Measurements from ENCODE around the gene HEG1. TPM values are rescaled to one million over a fixed set of nuclear protein-coding genes. Genes with fewer than 3 reads are reported as not detected.

The HEG1 gene
- total and polyA plus RNA-seq, 2 of the 4 experiments (the other 2 are of a cell fraction), result 25.6 to 43.4 TPM

DNA sequence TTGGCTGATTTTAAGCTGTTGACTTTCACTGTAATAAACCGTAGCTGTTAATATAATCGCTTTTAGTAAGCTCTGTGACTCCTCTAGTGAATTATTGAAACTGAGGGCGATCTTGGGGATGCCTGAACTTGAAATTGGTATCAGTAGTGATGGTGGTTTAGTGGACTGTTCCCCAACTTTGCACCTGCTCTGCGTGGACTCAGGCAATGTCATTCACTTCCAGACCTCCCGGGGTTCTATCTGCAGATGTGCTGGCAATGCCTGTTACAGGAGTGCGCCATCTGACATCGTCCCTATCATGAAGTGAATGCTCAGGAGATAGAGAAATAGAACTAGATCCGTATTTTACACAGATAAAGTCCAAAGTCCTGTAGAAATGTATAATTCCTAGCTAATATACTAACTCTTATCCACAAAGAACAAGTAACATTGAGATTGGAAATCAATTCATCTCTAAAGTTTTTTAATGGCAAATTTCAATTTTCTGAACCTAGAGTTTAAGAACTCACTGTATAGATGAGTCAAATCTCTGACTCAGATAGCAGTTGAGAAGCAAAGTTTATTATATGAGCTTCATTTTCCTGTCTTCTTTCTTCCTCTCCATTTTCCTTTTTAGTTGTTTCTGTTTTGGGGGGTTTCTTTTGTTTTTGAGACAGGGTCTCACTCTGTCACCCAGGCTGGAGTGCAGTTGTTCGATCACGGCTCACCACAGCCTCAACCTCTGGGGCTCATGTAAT is 51.8 kb downstream of the HEG1 start:
- peak; percentile 56 for DNase-seq
- TF ChIP-seq NFE2L2 (IDR thresholded peaks at IDR 0.05; ENCODE audit: low read depth, low read length) (no peak), MAFK (IDR thresholded peaks at IDR 0.05; ENCODE audit: low read depth, low read length) (no peak), SMC3 (IDR thresholded peaks at IDR 0.05; ENCODE audit: low read depth, low read length) (no peak), RAD21 (IDR thresholded peaks at IDR 0.05; ENCODE audit: low read length) (no peak)
- Histone ChIP-seq H3K14ac (replicated peaks; ENCODE audit: low read depth, low read length) (no peak overlapping the region), H2BK5ac (ENCODE audit: low read depth, low read length, poor library complexity, severe bottlenecking) (peak overlapping the region; percentile 59), H4K5ac (ENCODE audit: low read depth, low read length) (no peak overlapping the region), H3K27ac (ENCODE audit: insufficient read depth, low read length) (peak overlapping the region; percentile 41; the same call in 1 of the 2 replicates), H2BK20ac (ENCODE audit: low read depth, low read length) (peak overlapping the region; percentile 28; the same call in 1 of the 2 replicates), H3K4me1 (ENCODE audit: control insufficient read depth, insufficient read depth, low read length) (peaks cover 14% of the 10 kb centered on the region), H3K79me1 (ENCODE audit: low read depth in 1 of 2, low read length in 2 of 2) (peaks cover 19 to 47% of the 10 kb centered on the region in 2 experiments), H3K4ac (ENCODE audit: low read depth, low read length) (0 out of 2 replicates have a peak overlapping the region, but pooled peaks have one; percentile 46), H2AK5ac (ENCODE audit: low read depth, low read length) (peak overlapping the region; percentile 46; the same call in 1 of the 2 replicates), H3K9me3 (ENCODE audit: control insufficient read depth, insufficient read depth, low read length) (no peaks in the 10 kb centered on the region), H3K23ac (ENCODE audit: low read depth, low read length) (no peak overlapping the region), H3K4me3 (ENCODE audit: insufficient read depth, low read depth, low read length) (no peak overlapping the region), H4K8ac (ENCODE audit: low read depth in 2 of 2, low read length in 2 of 2) (peak overlapping the region in 1 of 2 experiments; percentile 49; a peak in 1 of 4 replicates), H3K27me3 (ENCODE audit: control insufficient read depth, insufficient read depth, low read length) (no peaks in the 10 kb centered on the region), H3K36me3 (ENCODE audit: control insufficient read depth, insufficient read depth, low read length) (peaks cover 79% of the 10 kb centered on the region), H3K9ac (ENCODE audit: low read depth, low read length) (no peak overlapping the region), H4K20me1 (ENCODE audit: insufficient read depth, low read length) (peaks cover 10% of the 10 kb centered on the region; the same call in 1 of the 2 replicates), H3K56ac (ENCODE audit: extremely low read depth, insufficient read depth, low read length) (no peak overlapping the region), H2AFZ (replicated peaks; ENCODE audit: low read length, poor library complexity) (peak overlapping the region; percentile 56), H3K9me1 (ENCODE audit: insufficient read depth, low read length) (peaks cover 30% of the 10 kb centered on the region), H2AK9ac (replicated peaks; ENCODE audit: low read depth, low read length, poor library complexity) (no peak overlapping the region), H3K18ac (ENCODE audit: low read depth, low read length) (0 out of 2 replicates have a peak overlapping the region, but pooled peaks have one; percentile 3), H3K4me2 (ENCODE audit: low read depth, low read length) (no peak overlapping the region), H2BK120ac (ENCODE audit: low read depth, low read length) (peak overlapping the region; percentile 2; the same call in 1 of the 2 replicates), H2BK15ac (ENCODE audit: low read depth, low read length) (no peak overlapping the region), H4K91ac (ENCODE audit: insufficient read depth, low read depth, low read length) (no peak overlapping the region)
- POLR2A ChIA-PET (ENCODE audit: unreplicated experiment), result interaction anchor here (0.6 to 1.2 kb wide), 2 partner anchors 8 to 210 kb away, joined by 3 read pairs; no protein-coding TSS in a partner anchor
- BruUV-seq (replicated peaks), result no TSS peak
- ATAC-seq (ENCODE audit: low read depth), result peak; percentile 25
- dilution Hi-C loops (cut with HindIII; ENCODE audit: low sequenced_read_pairs, unreplicated experiment) (no loop called here), intact Hi-C loops (cut with micrococcal nuclease) (loop anchor here (5.0 kb wide), 1 partner anchor 113 kb away; no protein-coding TSS in a partner anchor), in situ Hi-C loops (cut with MboI; ENCODE audit: low sequenced_read_pairs) (no loop called here)
- CTCF ChIA-PET, result no interaction called here
- 50% methylated on average over 1 of the region's 10 CpGs; no CpG with 5 or more reads in 1 of the 2 experiments for WGBS, 2 experiments (ENCODE audit: extremely low coverage in 2 of 2, insufficient read length in 1 of 2)
